OCI-LY1 (cell line): Measurements from ENCODE around the gene ERCC2.

Experiments
- H2AFZ ChIP-seq: fragments of 200-600 bp; sonication (generic), shearing (Covaris generic); 2 replicates; pipeline ENCODE4 v1.6.0; 2014; ENCODE audit warnings: antibody characterized with exemption, mild to moderate bottlenecking, low read length
- H3F3A ChIP-seq: fragments of 200-600 bp; sonication (generic), shearing (Covaris generic); 2 replicates; pipeline ENCODE4 v1.6.0; 2014; ENCODE audit warnings: mild to moderate bottlenecking, antibody characterized with exemption, low read length, moderate library complexity; ENCODE audit not compliant: insufficient read depth
- H3K27ac ChIP-seq: fragments of 200-600 bp; sonication (generic); 2 replicates; pipeline ENCODE4 v1.5.1; 2014; ENCODE audit warnings: low read length, mixed run types, mild to moderate bottlenecking, low read depth; ENCODE audit not compliant: poor library complexity, severe bottlenecking
- H3K27me3 ChIP-seq: fragments of 200-600 bp; sonication (generic); 2 replicates; pipeline ENCODE4 v1.6.0; 2014; ENCODE audit warnings: antibody characterized with exemption, mild to moderate bottlenecking, low read length, moderate library complexity; ENCODE audit not compliant: insufficient read depth
- H3K36me3 ChIP-seq: fragments of 200-600 bp; sonication (generic); 2 replicates; pipeline ENCODE4 v1.6.1; 2014; ENCODE audit warnings: mild to moderate bottlenecking, antibody characterized with exemption, low read length, moderate library complexity, mixed read lengths; ENCODE audit not compliant: insufficient read depth
- H3K4me1 ChIP-seq: fragments of 200-600 bp; sonication (generic); 2 replicates; pipeline ENCODE4 v1.5.1; 2014; ENCODE audit warnings: mild to moderate bottlenecking, low read length, moderate library complexity; ENCODE audit not compliant: insufficient read depth, severe bottlenecking
- H3K4me2 ChIP-seq: fragments of 200-600 bp; sonication (generic), shearing (Covaris generic); 2 replicates; pipeline ENCODE4 v1.6.1; 2014; ENCODE audit warnings: low read length
- H3K4me3 ChIP-seq: fragments of 200-600 bp; sonication (generic); 2 replicates; pipeline ENCODE4 v1.5.1; 2014; ENCODE audit warnings: low read length, low read depth, mild to moderate bottlenecking, mixed read lengths; ENCODE audit not compliant: poor library complexity, severe bottlenecking
- H3K79me2 ChIP-seq: fragments of 200-600 bp; shearing (Covaris generic); 2 replicates; pipeline ENCODE4 v1.6.1; 2016; ENCODE audit warnings: mixed run types, low read length, mixed read lengths; ENCODE audit not compliant: insufficient read depth
- H3K9ac ChIP-seq: fragments of 200-600 bp; sonication (generic), shearing (Covaris generic); 2 replicates; pipeline ENCODE4 v1.6.1; 2014; ENCODE audit warnings: mild to moderate bottlenecking, low read length, mixed read lengths
- H3K9me2 ChIP-seq: fragments of 200-600 bp; sonication (generic), shearing (Covaris generic); 2 replicates; pipeline ENCODE4 v1.6.1; 2014; ENCODE audit warnings: low read depth, mild to moderate bottlenecking, low read length, mixed read lengths
- H3K9me3 ChIP-seq: fragments of 200-600 bp; shearing (Covaris generic); 2 replicates; pipeline ENCODE4 v1.6.1; 2014; ENCODE audit warnings: low read length, mixed read lengths
- H4K20me1 ChIP-seq: fragments of 200-600 bp; sonication (generic), shearing (Covaris generic); 2 replicates; pipeline ENCODE4 v1.6.0; 2016; ENCODE audit warnings: mild to moderate bottlenecking, low read length; ENCODE audit not compliant: insufficient read depth
- CTCF ChIP-seq: fragments of 200-600 bp; sonication (generic), shearing (Covaris generic); IDR thresholded peaks from 2 replicates; pipeline ENCODE4 v1.5.1; 2017; ENCODE audit warnings: mild to moderate bottlenecking, antibody characterized with exemption, low read length, moderate library complexity, mixed read lengths
- EZH2 ChIP-seq: fragments of 200-600 bp; sonication (generic), shearing (Covaris generic); IDR thresholded peaks from 2 replicates; pipeline ENCODE4 v1.8.0; 2017; ENCODE audit warnings: borderline replicate concordance, mixed run types, mild to moderate bottlenecking, antibody characterized with exemption, low read length, moderate library complexity, mixed read lengths

The ERCC2 gene

GRCh38 chr19:45323671-45324081, 46.7 kb downstream of the ERCC2 start:
- Histone ChIP-seq H3K4me3 (no peak overlapping the region), H3K27ac (no peak overlapping the region), H4K20me1 (no peaks in the 10 kb centered on the region), H3K79me2 (no peaks in the 10 kb centered on the region), H3K9ac (no peak overlapping the region), H3K9me3 (no peaks in the 10 kb centered on the region), H3K4me2 (peak overlapping the region; percentile 26; the same call in 1 of the 2 replicates), H3K36me3 (no peaks in the 10 kb centered on the region), H2AFZ (no peak overlapping the region), H3K4me1 (peaks cover 14% of the 10 kb centered on the region), H3K9me2 (no peaks in the 10 kb centered on the region), H3F3A (no peaks in the 10 kb centered on the region), H3K27me3 (peaks cover 15% of the 10 kb centered on the region; the same call in 1 of the 2 replicates)
- TF ChIP-seq EZH2 (no peak), CTCF (no peak)

- H3K4me1 ChIP-seq = peaks cover 14% of the 10 kb centered on the region
- H3K36me3 ChIP-seq = no peaks in the 10 kb centered on the region
- H4K20me1 ChIP-seq = no peaks in the 10 kb centered on the region
- no peak for TF ChIP-seq CTCF
- TF ChIP-seq EZH2 = no peak
- no peaks in the 10 kb centered on the region for H3F3A ChIP-seq
- no peaks in the 10 kb centered on the region for H3K9me3 ChIP-seq
- H3K4me3 ChIP-seq = no peak within 1 kb of the TSS
- peaks cover 15% of the 10 kb centered on the region; the same call in 1 of the 2 replicates for H3K27me3 ChIP-seq
- no peak within 1 kb of the TSS for H3K9ac ChIP-seq
- no peaks in the 10 kb centered on the region for H3K9me2 ChIP-seq
- no peaks in the 10 kb centered on the region for H3K79me2 ChIP-seq
- H3K4me2 ChIP-seq = peak within 1 kb of the TSS; percentile 26; the same call in 1 of the 2 replicates
- H2AFZ ChIP-seq = no peak within 1 kb of the TSS
- H3K27ac ChIP-seq = no peak within 1 kb of the TSS
Measured at GRCh38 chr19:45322744-45323281, 47.6 kb downstream of the ERCC2 start, which contains the start of gene CKM. CKM (minus strand) TSS chr19:45322875; CDS start chr19:45319713, 3,162 bp downstream.

GRCh38 chr19:45322311-45322710, 48.1 kb downstream of the ERCC2 start:
- Histone ChIP-seq H2AFZ (no peak overlapping the region), H3K27ac (no peak overlapping the region), H3K9me3 (no peaks in the 10 kb centered on the region), H3K4me3 (no peak overlapping the region), H4K20me1 (no peaks in the 10 kb centered on the region), H3K9me2 (no peaks in the 10 kb centered on the region), H3K27me3 (peaks cover 10% of the 10 kb centered on the region; the same call in 1 of the 2 replicates), H3K9ac (no peak overlapping the region), H3K4me1 (peaks cover 14% of the 10 kb centered on the region), H3K4me2 (no peak overlapping the region), H3K36me3 (no peaks in the 10 kb centered on the region), H3F3A (no peaks in the 10 kb centered on the region), H3K79me2 (no peaks in the 10 kb centered on the region)
- TF ChIP-seq CTCF (no peak), EZH2 (no peak)
